Activated CD4-positive, alpha-beta T cell treated with anti-CD3 and anti-CD28 coated beads, Interleukin-2, amount 50 U/mL, for 16 hours (primary cell): ENCODE measurements around the gene POLR2H.

Experiments
- DNase-seq: peaks from one replicate; pipeline ENCODE4 v3.0.0-alpha.2; 2020

Gene POLR2H

DNA sequence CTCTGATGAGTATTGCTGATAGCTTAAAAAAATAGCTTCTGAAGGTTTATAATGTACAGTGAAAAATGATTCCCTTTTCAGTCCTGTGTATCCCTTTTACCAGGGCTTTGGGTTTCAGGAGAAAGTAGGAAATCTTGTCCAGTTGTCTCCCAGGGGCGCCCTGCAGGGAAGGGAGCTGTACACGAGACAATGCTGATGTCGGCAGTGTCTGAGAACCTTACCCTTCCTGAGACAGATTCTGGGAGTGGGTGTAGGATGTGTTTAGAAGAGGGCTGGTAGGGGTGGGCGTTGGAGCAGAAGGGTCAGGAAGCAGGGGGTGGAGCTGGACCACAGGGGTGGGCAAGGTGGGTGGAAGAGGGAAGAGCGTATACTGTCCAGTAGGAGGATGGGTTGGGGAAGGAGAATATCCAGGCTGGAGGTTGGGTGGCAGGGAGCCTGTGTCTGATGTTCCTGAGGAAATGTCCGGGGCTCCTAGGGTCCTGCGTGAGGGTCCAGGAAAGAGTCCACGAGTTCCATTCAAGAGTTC lies 10.8 kb downstream of the POLR2H start:
- DNase-seq, result no peak

DNA sequence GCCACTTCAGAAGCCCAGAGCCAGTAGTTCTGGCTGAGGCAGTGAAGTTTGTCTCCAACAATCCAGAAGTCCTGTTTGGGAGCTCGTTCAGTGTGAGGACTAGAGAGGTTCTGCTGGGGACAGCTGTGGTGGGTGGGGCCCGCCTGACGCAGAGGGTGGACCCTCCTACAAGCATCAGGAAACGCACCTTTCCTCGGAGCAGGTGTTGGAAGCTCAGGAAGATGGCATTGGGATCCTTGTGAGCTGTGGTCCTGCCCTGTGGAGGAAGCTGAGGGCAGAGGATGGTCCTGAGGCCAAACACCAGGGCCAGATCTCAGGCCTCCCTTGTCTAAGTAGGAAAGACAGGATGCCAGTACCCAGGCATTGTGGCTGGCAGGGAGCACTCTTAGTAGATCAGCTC lies 11.4 kb downstream of the POLR2H start:
- DNase-seq, result no peak

DNA sequence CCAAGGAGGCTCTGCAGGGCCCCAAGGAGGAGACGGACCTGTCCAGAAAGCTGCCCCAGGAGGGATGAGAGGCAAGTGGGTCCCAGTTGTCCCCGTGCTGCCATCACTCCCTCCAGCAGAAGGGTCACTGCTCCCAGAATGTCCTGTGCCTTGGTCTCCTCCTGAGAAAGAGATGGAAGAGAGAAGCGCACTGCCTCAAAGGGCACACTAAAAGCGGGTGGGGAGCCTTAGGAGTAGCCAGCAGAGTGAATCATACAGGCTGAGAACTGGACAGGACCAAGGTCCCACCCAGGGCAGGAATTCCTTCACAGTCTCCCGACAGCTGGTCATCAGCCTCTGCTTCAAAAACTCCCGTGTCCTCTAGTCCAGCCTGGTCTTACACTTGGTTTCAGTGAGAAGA lies 11.9 kb downstream of the POLR2H start:
- no peak for DNase-seq

DNA sequence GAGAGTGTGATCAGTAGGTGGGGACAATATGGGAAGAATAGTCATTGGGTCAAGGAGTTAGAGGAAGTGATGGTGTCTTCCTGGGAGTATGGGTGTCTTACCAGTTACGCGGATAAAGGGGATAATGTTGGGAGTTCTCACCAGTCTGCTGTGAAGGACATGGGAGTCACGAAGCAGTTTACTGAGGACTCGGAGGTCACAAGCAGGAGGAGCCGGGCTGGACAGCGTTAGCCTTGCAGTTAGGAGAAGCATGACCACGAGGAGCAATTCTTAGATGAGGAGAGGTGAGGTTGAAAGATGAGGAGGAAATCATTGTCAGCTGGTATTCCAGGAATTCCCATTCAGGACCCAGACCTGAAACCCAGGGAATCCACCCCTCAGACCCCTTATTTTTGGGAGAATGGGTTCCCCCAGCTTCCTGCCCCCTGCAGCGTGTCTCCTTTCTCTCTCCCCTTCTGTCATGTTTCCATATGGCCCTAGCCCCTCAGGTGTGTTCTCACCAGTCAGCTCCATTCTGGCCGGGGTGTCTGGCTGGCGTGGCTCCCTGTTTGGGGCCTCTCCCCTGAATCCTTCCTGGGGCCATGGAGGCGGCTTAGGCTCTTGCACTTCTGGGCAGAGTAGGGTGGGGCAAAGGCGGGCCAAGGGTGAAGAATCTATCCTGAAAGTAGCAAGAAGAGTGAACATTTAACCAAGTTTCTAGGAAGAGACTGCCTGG lies 14.4 kb downstream of the POLR2H start:
- DNase-seq, result no peak

DNA sequence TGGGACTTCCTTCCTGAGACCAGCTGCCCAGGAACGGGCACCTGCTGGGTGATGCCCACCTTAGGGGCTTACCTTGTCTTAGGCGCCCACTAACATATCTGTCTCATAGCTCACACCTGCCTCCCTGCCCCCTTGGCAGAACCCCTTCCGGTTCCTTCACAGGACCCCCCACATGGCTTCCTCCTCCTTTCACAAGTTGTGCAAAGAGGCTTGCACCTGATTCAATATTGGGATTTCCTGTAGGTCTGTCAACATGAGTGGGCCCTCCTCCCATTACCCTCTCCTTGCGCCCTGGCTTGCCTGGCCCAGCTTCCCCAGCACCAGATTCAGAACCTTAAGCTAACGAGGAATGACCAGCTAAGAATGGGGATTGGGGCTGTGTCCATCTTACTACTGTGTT lies 15.9 kb downstream of the POLR2H start:
- DNase-seq, result no peak

DNA sequence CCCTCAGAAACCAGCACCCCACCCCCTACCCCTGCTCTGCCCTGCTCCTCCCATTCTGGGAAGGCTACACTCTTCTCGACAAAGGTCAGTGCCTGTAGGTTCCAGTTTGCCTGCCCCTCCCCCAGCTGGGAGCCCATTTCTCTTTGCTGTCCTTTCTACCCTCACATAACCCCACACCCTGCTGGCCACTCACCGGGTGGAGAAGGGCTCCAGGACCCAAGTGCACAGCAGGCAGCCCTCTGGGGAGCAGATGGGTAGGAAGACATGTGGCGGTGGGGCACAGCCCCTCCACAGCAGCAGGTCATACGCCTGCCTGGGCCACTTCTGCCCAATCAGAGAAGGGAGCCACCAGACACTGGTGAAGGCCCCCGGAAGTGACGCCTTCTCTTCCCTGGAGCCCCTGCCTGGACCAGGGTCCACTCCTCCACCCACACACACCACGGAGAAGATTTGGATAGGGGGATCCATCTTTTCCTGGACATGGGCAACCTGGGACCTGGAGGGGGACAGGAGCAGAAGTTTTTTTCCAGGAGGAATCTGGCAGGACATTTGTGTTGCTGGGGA lies 16.5 kb downstream of the POLR2H start, which contains the start of gene THPO:
Gene THPO, minus strand, starts transcription at position 326 of the 564 bp plus-strand sequence. CDS start 1,948 bp downstream, outside the sequence.
- DNase-seq, result no peak

DNA sequence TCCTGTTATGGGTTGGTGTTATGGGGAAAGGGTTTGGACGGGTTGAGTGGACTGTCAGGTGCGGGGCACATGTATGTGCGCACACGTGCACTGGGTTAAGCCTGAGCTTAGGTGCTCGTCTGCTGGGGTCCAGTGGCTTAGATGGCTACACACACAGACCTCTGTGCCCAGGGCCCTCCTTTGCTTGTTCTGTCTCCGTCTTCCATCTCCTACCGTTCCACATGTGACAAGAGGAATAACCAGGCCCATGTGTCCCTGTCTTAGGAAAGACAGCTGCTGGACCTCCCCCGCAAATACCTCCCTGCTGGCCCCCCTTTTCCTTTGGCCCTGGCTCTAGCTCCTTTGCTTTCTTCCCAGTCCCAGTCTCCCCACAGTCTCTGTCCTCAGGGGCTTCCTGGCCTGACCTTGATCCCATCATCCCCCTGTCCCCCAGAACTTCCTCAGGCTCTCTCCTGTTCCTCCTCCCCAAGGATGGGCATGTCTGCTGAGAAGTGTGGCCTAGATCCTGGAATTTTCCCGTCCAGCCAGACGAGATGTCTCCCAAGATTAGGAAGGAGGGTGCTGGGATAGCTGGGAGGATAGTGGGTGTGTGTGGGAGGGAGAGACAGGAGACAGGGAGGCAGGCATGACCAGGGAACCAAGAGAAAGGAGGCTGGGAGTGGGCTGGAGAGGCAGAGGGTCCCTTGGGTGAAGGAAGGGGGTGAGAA lies 17.3 kb downstream of the POLR2H start:
- no peak for DNase-seq

DNA sequence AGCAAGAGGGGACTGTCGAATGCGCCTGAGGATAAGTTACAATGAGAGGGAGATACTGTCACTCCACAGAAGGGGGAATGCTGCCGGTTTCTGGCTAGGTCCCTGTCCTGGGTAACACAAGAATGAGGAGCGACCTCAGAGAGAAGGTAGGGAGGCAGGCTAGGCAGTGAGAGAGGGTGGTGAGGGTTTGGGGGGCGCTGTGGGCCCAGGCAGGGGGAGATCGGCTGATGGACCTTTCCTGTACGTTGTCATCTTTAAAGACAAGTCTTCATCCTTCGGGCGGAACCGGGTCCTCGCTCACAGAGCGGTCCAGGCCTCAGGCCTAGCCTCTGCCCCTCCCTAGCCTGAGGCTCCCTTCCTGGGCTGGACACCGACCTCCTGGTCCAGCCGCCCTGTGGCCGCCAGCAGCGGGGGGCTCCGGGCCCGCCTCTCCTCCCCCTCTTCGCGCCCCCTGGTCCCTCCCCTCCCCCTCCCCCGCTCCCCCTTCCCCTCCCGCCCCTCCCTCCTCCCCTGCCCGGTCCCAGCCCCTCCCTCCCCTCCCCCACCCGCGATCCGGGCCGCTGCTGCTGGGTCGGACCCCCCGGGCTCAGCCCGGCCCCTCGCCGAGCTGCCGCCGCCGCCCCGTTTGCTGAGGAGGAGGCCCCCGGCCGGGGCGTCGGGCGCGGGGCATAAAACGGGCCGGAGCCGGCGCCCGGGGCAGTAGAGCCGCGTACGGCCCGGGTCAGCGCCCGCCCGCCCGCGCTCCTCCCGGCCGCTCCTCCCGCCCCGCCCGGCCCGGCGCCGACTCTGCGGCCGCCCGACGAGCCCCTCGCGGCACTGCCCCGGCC lies 18.1 kb downstream of the POLR2H start, which contains the start of gene CHRD:
Gene CHRD, plus strand, starts transcription at position 697 of the 827 bp plus-strand sequence. CDS start 265 bp downstream, outside the sequence.
- no peak for DNase-seq

DNA sequence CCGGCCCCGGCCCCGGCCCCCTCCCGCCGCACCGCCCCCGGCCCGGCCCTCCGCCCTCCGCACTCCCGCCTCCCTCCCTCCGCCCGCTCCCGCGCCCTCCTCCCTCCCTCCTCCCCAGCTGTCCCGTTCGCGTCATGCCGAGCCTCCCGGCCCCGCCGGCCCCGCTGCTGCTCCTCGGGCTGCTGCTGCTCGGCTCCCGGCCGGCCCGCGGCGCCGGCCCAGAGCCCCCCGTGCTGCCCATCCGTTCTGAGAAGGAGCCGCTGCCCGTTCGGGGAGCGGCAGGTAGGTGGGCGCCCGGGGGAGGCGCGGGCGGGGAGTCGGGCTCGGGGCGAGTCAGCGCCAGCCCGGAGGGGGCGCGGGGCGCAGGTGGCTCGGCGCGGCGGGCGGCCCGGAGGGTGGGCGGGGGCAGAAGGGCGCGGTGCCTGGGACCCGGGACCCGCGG lies 18.7 kb downstream of the POLR2H start:
- DNase-seq, result no peak

DNA sequence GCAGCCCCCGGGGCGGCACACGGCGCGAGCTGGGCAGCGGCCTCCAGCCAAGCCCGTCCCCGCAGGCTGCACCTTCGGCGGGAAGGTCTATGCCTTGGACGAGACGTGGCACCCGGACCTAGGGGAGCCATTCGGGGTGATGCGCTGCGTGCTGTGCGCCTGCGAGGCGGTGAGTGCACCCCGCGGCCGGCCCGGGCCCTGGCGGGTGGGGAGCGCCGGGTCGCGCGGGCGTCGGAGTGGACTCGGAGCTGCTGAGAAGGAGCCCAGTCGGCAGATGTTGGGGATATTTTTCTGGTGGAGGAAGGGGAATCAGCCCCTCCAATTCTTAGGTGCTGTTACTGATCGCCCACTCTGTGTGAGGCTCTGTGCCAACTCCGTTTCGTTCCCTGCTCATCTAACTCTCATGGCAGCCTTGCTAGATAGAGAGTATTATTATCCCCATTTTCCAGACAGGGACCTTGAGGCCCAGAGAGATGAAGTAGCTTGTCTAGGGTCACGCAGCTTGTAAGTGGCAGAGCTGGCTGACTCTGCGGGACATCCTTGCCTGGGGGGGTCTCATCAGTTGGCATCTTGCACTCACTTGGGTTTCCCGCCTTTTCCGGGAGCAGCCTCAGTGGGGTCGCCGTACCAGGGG lies 19.2 kb downstream of the POLR2H start:
- DNase-seq, result no peak

DNA sequence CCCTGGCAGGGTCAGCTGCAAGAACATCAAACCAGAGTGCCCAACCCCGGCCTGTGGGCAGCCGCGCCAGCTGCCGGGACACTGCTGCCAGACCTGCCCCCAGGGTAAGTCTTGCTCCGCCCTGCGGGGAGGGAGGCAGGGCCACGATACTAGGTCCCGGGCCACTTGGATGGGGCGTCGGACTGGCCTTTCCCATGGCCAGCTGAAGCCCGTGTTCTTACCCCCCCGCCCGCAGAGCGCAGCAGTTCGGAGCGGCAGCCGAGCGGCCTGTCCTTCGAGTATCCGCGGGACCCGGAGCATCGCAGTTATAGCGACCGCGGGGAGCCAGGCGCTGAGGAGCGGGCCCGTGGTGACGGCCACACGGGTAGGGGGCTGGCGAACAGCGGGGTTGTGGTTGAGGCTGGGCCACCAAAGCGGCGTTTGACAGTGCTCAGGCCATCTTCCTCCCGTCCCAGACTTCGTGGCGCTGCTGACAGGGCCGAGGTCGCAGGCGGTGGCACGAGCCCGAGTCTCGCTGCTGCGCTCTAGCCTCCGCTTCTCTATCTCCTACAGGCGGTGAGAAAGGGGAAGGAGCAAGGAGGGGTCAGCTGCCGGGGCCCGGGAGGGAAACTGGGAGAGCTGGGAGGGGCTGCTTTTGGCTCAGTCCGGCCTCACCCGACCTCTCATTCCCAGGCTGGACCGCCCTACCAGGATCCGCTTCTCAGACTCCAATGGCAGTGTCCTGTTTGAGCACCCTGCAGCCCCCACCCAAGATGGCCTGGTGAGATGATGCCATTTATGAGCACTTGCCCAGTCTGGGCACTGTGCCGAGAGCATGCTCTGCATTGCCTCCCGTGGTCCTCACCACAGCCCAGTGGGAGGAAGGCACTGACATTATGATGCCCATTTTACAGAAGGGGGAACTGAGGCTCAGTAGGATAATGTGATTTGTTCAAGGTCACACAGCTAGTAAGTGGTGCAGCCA lies 20.0 kb downstream of the POLR2H start:
- DNase-seq, result no peak

DNA sequence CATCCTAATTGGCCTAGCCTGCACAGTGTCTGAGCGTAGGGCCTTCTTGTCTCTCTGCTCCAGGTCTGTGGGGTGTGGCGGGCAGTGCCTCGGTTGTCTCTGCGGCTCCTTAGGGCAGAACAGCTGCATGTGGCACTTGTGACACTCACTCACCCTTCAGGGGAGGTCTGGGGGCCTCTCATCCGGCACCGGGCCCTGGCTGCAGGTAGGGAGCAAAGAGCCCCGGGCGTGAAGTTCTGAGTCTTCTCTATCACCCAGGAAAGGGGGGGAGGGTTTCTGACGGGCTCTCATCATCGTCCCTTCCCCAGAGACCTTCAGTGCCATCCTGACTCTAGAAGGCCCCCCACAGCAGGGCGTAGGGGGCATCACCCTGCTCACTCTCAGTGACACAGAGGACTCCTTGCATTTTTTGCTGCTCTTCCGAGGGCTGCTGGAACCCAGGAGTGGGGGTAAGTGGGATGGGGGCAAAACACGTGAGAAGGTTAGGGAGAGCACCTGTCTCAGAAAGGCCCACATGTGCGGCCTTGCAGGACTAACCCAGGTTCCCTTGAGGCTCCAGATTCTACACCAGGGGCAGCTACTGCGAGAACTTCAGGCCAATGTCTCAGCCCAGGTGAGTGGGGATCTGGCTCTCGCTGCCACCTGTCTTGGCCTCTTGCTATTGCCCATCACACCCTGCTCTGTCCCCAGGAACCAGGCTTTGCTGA lies 21.0 kb downstream of the POLR2H start:
- no peak for DNase-seq

DNA sequence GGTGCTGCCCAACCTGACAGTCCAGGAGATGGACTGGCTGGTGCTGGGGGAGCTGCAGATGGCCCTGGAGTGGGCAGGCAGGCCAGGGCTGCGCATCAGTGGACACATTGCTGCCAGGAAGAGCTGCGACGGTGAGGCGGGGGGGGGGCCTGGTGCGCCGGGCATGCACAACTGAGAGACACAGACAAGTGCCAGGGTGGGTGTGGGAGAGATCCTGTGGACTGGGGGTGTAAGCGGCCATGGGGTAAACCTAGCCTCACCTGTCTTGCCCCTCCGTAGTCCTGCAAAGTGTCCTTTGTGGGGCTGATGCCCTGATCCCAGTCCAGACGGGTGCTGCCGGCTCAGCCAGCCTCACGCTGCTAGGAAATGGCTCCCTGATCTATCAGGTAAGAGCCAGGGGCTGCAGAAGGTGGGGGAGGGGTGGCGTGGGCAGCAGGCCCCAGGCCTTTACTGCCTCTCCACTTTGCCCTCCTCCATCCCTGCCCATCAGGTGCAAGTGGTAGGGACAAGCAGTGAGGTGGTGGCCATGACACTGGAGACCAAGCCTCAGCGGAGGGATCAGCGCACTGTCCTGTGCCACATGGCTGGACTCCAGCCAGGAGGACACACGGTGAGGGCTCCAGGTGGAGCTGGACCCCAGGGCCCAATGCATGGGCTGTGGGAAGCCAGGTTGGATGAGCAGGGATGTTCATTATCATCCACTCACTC lies 21.7 kb downstream of the POLR2H start:
- no peak for DNase-seq

DNA sequence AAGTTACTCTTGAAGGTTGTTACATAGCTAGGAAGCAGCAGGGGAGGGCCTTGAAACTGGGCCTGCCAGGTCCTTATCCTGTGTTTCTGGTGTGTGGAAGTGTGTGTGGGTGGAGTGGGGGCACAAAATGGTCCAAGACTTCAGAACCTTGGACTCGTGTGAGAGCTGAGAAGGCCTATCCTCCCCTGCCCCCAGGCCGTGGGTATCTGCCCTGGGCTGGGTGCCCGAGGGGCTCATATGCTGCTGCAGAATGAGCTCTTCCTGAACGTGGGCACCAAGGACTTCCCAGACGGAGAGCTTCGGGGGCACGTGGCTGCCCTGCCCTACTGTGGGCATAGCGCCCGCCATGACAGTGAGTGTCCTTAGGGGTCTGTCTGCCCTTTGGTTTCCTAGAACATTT lies 22.8 kb downstream of the POLR2H start:
- DNase-seq, result no peak

DNA sequence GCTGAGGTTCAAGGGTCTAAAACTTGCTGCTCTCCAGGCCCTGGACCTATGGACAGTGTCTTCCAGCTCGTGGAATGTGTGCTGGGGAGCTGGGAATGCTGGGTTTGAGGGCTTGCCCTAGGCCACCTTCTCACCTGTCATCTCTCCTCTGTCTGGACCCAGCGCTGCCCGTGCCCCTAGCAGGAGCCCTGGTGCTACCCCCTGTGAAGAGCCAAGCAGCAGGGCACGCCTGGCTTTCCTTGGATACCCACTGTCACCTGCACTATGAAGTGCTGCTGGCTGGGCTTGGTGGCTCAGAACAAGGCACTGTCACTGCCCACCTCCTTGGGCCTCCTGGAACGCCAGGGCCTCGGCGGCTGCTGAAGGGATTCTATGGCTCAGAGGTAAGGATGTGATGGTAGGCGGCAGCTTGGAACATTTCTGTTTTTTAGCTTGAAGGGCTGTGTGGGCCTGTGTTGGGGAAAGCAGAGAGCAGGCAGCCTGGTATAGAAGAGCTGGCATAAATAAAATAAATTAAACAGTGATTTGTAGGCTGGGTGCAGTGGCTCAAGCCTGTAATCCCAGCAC lies 23.4 kb downstream of the POLR2H start:
- no peak for DNase-seq

DNA sequence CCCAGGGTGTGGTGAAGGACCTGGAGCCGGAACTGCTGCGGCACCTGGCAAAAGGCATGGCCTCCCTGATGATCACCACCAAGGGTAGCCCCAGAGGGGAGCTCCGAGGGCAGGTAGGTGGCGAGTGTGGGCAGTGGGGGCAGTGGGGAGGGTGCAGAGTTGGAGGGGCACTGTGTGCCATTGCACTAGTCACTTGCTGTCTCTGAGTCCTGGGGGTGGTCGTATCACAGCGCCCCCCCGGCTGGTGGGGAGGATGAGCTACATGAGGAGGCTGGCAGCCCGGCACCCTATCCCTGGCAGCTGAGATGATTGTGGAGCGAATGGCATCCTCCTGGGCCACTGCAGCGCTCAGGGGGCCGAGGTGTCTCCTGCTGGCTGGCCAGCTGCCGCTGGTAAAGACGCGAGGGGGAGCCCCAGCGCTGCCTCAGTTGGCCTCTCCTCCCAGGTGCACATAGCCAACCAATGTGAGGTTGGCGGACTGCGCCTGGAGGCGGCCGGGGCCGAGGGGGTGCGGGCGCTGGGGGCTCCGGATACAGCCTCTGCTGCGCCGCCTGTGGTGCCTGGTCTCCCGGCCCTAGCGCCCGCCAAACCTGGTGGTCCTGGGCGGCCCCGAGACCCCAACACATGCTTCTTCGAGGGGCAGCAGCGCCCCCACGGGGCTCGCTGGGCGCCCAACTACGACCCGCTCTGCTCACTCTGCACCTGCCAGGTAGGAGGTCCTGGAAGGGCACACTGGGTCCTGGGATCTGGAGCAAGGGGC lies 24.7 kb downstream of the POLR2H start:
- no peak for DNase-seq

DNA sequence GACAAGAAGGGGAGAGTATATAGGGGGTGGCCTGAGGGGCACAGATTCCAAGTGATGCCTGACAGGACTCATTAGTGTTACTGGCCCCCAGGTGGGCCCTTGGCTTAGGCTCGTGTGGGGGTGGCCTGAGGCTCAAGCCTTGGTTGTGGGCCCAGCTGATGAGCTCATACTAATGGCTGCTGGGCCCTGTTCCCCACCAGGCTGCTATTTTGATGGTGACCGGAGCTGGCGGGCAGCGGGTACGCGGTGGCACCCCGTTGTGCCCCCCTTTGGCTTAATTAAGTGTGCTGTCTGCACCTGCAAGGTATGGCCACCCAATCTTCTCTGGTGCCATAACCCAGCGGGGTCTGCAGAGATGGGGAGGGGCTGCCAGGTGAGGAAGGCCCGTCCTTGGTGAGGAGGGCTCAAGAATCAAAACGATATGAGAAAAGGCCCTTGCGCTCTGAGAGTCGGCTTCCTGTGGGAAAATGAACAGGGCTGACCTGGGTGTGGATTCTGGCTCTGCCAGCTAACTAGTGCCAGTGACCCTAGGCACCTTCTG lies 25.7 kb downstream of the POLR2H start:
- no peak for DNase-seq
